CD4-positive, alpha-beta T cell treated with Interleukin-6 for 4 hours (primary cell): Measurements from ENCODE around the gene SLC2A13.
"Not testable (repeated sequence)": the region's sequence is repeated elsewhere in the genome, so short reads cannot be mapped to it uniquely, and the experiment has no call there.

Source experiments
- DNase-seq: peaks from one replicate; pipeline ENCODE4 v3.0.0-alpha.2; 2020; ENCODE audit warnings: mixed read lengths

SLC2A13 gene

GRCh38 chr12:40104461-40105264, 1.2 kb downstream of the SLC2A13 start:
- peak; percentile 6 for DNase-seq

- DNase-seq, result no peak
These were observed 2.8 kb downstream of the SLC2A13 start for GRCh38 chr12:40103043-40103442.

GRCh38 chr12:40101747-40102146, 4.1 kb downstream of the SLC2A13 start:
- DNase-seq, result no peak

- DNase-seq, result no peak
These were observed 6.4 kb downstream of the SLC2A13 start for GRCh38 chr12:40099423-40099853.

GRCh38 chr12:40098406-40099145, 7.3 kb downstream of the SLC2A13 start:
- no peak for DNase-seq

- no peak for DNase-seq
These were observed 12.4 kb downstream of the SLC2A13 start for GRCh38 chr12:40093512-40093911.

GRCh38 chr12:40086471-40086870, 19.4 kb downstream of the SLC2A13 start:
- DNase-seq, result no peak

- no peak for DNase-seq
These were observed 27.6 kb downstream of the SLC2A13 start for GRCh38 chr12:40078266-40078665.

GRCh38 chr12:40075458-40075857, 30.4 kb downstream of the SLC2A13 start:
- no peak for DNase-seq

- DNase-seq, result no peak
These were observed 37.5 kb downstream of the SLC2A13 start for GRCh38 chr12:40068416-40068815.

GRCh38 chr12:40065636-40066035, 40.2 kb downstream of the SLC2A13 start:
- no peak for DNase-seq

GRCh38 chr12:40063414-40063813, 42.5 kb downstream of the SLC2A13 start:
- no peak for DNase-seq

GRCh38 chr12:40058721-40059190, 47.1 kb downstream of the SLC2A13 start:
- no peak for DNase-seq

GRCh38 chr12:40056373-40056772, 49.5 kb downstream of the SLC2A13 start:
- DNase-seq, result no peak

GRCh38 chr12:40055776-40056175, 50.1 kb downstream of the SLC2A13 start:
- no peak for DNase-seq

GRCh38 chr12:40055228-40055579, 50.7 kb downstream of the SLC2A13 start:
- no peak for DNase-seq

- DNase-seq, result no peak
These were observed 51.2 kb downstream of the SLC2A13 start for GRCh38 chr12:40054555-40055227.

GRCh38 chr12:40049268-40049667, 56.6 kb downstream of the SLC2A13 start:
- DNase-seq, result no peak

GRCh38 chr12:40047002-40047401, 58.9 kb downstream of the SLC2A13 start:
- DNase-seq, result not testable (repeated sequence)

- no peak for DNase-seq
These were observed 60.2 kb downstream of the SLC2A13 start for GRCh38 chr12:40045656-40046055.

GRCh38 chr12:40044396-40044795, 61.5 kb downstream of the SLC2A13 start:
- no peak for DNase-seq

- no peak for DNase-seq
These were observed 66.3 kb downstream of the SLC2A13 start for GRCh38 chr12:40039598-40039997.

- no peak for DNase-seq
These were observed 67.3 kb downstream of the SLC2A13 start for GRCh38 chr12:40038619-40039018.

- no peak for DNase-seq
These were observed 71.2 kb downstream of the SLC2A13 start for GRCh38 chr12:40034712-40035111.
